H1 (cell line): ENCODE data around the gene ASCC1.

Experiments used
- CREB1 ChIP-seq: IDR thresholded peaks from 2 replicates; pipeline ENCODE4 v1.6.1; 2012; ENCODE audit warnings: inconsistent platforms
- EP300 ChIP-seq, 2 experiments: IDR thresholded peaks; 1 replicate in 1 of 2; 2 replicates in 1 of 2; pipeline ENCODE4 v1.6.1; 2011 to 2012; ENCODE audit warnings: low read depth in 2 of 2, low read length in 2 of 2, mild to moderate bottlenecking in 2 of 2, borderline replicate concordance in 1 of 2, inconsistent platforms in 1 of 2, moderate library complexity in 1 of 2
- EZH2 ChIP-seq: fragments of 200-600 bp; sonication (generic); IDR thresholded peaks from 2 replicates; pipeline ENCODE4 v1.7.1; 2012; ENCODE audit warnings: low read depth, mild to moderate bottlenecking, moderate library complexity, low read length, inconsistent platforms; ENCODE audit not compliant: severe bottlenecking
- GABPA ChIP-seq: IDR thresholded peaks from 2 replicates; pipeline ENCODE4 v1.6.1; 2011; ENCODE audit warnings: mild to moderate bottlenecking, low read length, moderate library complexity, borderline replicate concordance; ENCODE audit not compliant: insufficient read depth
- MAFK ChIP-seq: IDR thresholded peaks from 2 replicates; pipeline ENCODE4 v1.6.1; 2012; ENCODE audit warnings: low read depth, mild to moderate bottlenecking, improper control_type of control experiment, low read length
- NANOG ChIP-seq: IDR thresholded peaks from 2 replicates; pipeline ENCODE4 v1.6.1; 2011; ENCODE audit warnings: low read length, low read depth, mild to moderate bottlenecking, inconsistent platforms; ENCODE audit not compliant: insufficient read depth, poor library complexity, severe bottlenecking
- POLR2A ChIP-seq, 2 experiments: IDR thresholded peaks; 1 replicate in 1 of 2; 2 replicates in 1 of 2; pipeline ENCODE4 v1.6.1; 2011; ENCODE audit warnings: low read depth in 2 of 2, low read length in 2 of 2, mild to moderate bottlenecking in 2 of 2; ENCODE audit errors: control extremely low read depth in 1 of 2
- POLR2AphosphoS5 ChIP-seq: IDR thresholded peaks from 2 replicates; pipeline ENCODE4 v1.6.1; 2011; ENCODE audit warnings: low read depth, low read length
- SIN3A ChIP-seq, 2 experiments: IDR thresholded peaks in 1 of 2; conservative IDR thresholded peaks in 1 of 2; 2 replicates each; pipeline ENCODE4 v1.6.1; 2011 to 2012; ENCODE audit warnings: low read length in 2 of 2, improper control_type of control experiment in 1 of 2, low read depth in 1 of 2, mild to moderate bottlenecking in 1 of 2
- SP1 ChIP-seq: IDR thresholded peaks from 2 replicates; pipeline ENCODE4 v1.6.1; 2011; ENCODE audit warnings: low read depth, low read length
- TCF12 ChIP-seq: IDR thresholded peaks from 2 replicates; pipeline ENCODE4 v1.6.1; 2011; ENCODE audit warnings: low read depth, mild to moderate bottlenecking, low read length
- TF ChIP-seq, protein P1 (sequence below), 3 experiments: IDR thresholded peaks; 1 replicate in 2 of 3; 2 replicates in 1 of 3; pipeline versions ENCODE4 v1.5.1 to v1.6.1; 2011; ENCODE audit warnings: low read length in 3 of 3, mild to moderate bottlenecking in 3 of 3, inconsistent platforms in 2 of 3, low read depth in 1 of 3, moderate library complexity in 1 of 3; ENCODE audit not compliant: insufficient read depth in 1 of 3; ENCODE audit errors: control extremely low read depth in 1 of 3

DNA sequence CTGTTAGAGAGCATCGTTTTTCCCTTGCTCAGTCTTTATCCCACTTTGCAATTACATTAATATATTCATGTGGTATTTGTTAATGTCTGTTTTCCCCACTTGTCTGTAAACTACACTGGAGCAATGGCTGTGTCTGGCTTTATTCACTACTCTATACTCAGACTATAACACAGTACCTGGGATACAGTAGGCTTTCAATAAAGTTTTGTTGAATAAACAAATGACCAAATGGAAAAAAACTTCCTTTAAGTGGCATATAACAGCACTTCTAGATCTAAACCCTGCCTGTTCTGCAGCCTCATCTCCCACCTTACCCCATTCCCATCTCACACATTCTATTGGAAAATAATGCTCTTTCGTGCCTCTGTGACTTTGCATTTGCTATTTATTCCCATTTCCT, 70.4 kb downstream of the ASCC1 start:
- TF ChIP-seq, protein P1, sequence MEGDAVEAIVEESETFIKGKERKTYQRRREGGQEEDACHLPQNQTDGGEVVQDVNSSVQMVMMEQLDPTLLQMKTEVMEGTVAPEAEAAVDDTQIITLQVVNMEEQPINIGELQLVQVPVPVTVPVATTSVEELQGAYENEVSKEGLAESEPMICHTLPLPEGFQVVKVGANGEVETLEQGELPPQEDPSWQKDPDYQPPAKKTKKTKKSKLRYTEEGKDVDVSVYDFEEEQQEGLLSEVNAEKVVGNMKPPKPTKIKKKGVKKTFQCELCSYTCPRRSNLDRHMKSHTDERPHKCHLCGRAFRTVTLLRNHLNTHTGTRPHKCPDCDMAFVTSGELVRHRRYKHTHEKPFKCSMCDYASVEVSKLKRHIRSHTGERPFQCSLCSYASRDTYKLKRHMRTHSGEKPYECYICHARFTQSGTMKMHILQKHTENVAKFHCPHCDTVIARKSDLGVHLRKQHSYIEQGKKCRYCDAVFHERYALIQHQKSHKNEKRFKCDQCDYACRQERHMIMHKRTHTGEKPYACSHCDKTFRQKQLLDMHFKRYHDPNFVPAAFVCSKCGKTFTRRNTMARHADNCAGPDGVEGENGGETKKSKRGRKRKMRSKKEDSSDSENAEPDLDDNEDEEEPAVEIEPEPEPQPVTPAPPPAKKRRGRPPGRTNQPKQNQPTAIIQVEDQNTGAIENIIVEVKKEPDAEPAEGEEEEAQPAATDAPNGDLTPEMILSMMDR (IDR thresholded peaks at IDR 0.05; ENCODE audit: control extremely low read depth in 1 of 3, insufficient read depth in 1 of 3, low read depth in 1 of 3, low read length in 3 of 3), result no peak
- TF ChIP-seq POLR2AphosphoS5, result no peak
- TF ChIP-seq NANOG, result no peak
- no peak for TF ChIP-seq SP1
- no peak for TF ChIP-seq TCF12
- TF ChIP-seq SIN3A (conservative IDR thresholded peaks at IDR 0.05 in 1 of 2, IDR thresholded peaks at IDR 0.05 in 1 of 2; ENCODE audit: low read depth in 1 of 2, low read length in 2 of 2), result no peak
- no peak for TF ChIP-seq EP300 (IDR thresholded peaks at IDR 0.05; ENCODE audit: borderline replicate concordance in 1 of 2, low read depth in 2 of 2, low read length in 2 of 2)
- TF ChIP-seq GABPA, result no peak
- TF ChIP-seq MAFK, result no peak
- TF ChIP-seq EZH2, result no peak
- no peak for TF ChIP-seq POLR2A (IDR thresholded peaks at IDR 0.05; ENCODE audit: control extremely low read depth in 1 of 2, low read depth in 2 of 2, low read length in 2 of 2)
- no peak for TF ChIP-seq CREB1
